Keratinocyte (primary cell): ENCODE data around the gene MAPK7. TPM values are rescaled to one million over a fixed set of nuclear protein-coding genes. Genes with fewer than 3 reads are reported as not detected.

Experiments
- DNase-seq: peaks from one replicate; pipeline ENCODE4 v3.0.0-alpha.2; 2011; ENCODE audit warnings: low read depth, missing footprints, low spot score
- FAIRE-seq: peaks from 2 replicates; lab custom pipeline; 2011; peaks lifted over from hg19 to GRCh38; lab: Jason Lieb, UNC
- H2AFZ ChIP-seq: 2 replicates; pipeline ENCODE4 v1.6.0; 2012; ENCODE audit warnings: low read length, control low read depth, inconsistent platforms; ENCODE audit not compliant: control insufficient read depth
- H3K27ac ChIP-seq: 2 replicates; pipeline ENCODE4 v1.5.1; 2011; ENCODE audit warnings: low read length; ENCODE audit not compliant: control insufficient read depth, insufficient read depth
- H3K27me3 ChIP-seq: 3 replicates; pipeline ENCODE4 v1.6.0; 2011; ENCODE audit warnings: low read length; ENCODE audit not compliant: control insufficient read depth, insufficient read depth; ENCODE audit errors: extremely low read depth
- H3K36me3 ChIP-seq, 2 experiments: 2 replicates in 1 of 2; 3 replicates in 1 of 2; pipeline ENCODE4 v1.5.1; 2011; ENCODE audit warnings: low read length in 2 of 2, mild to moderate bottlenecking in 1 of 2; ENCODE audit not compliant: control insufficient read depth in 2 of 2, insufficient read depth in 2 of 2; ENCODE audit errors: extremely low read depth in 1 of 2
- H3K4me1 ChIP-seq: 3 replicates; pipeline ENCODE4 v1.5.1; 2011; ENCODE audit warnings: low read length; ENCODE audit not compliant: control insufficient read depth, insufficient read depth; ENCODE audit errors: extremely low read depth
- H3K4me2 ChIP-seq: 3 replicates; pipeline ENCODE4 v1.6.0; 2011; ENCODE audit warnings: low read depth, low read length; ENCODE audit not compliant: control insufficient read depth, insufficient read depth; ENCODE audit errors: extremely low read depth
- H3K4me3 ChIP-seq, 3 experiments: fragments of 200-600 bp in 1 of 3; sonication (generic) in 1 of 3; 2 replicates in 2 of 3; 3 replicates in 1 of 3; pipeline ENCODE4 v1.5.1; 2011 to 2016; ENCODE audit warnings: low read length in 3 of 3, mild to moderate bottlenecking in 3 of 3, control low read depth in 2 of 3, inconsistent platforms in 1 of 3, low read depth in 1 of 3, mixed read lengths in 1 of 3, mixed run types in 1 of 3, moderate library complexity in 1 of 3; ENCODE audit not compliant: control insufficient read depth in 2 of 3, insufficient read depth in 2 of 3; ENCODE audit errors: extremely low read depth in 1 of 3
- H3K79me2 ChIP-seq: 2 replicates; pipeline ENCODE4 v1.6.0; 2012; ENCODE audit warnings: low read length; ENCODE audit not compliant: control insufficient read depth, insufficient read depth
- H3K9ac ChIP-seq: 3 replicates; pipeline ENCODE4 v1.6.0; 2011; ENCODE audit warnings: low read length; ENCODE audit not compliant: control insufficient read depth, insufficient read depth; ENCODE audit errors: extremely low read depth
- H3K9me1 ChIP-seq: 3 replicates; pipeline ENCODE4 v1.6.0; 2011; ENCODE audit warnings: low read length; ENCODE audit not compliant: control insufficient read depth, insufficient read depth; ENCODE audit errors: extremely low read depth
- H3K9me3 ChIP-seq: 2 replicates; pipeline ENCODE4 v1.5.1; 2012; ENCODE audit warnings: low read depth, low read length; ENCODE audit not compliant: control insufficient read depth
- H4K20me1 ChIP-seq: 3 replicates; pipeline ENCODE4 v1.6.0; 2011; ENCODE audit warnings: low read length; ENCODE audit not compliant: control insufficient read depth, insufficient read depth; ENCODE audit errors: extremely low read depth
- CTCF ChIP-seq, 3 experiments: IDR thresholded peaks in 1 of 3; conservative IDR thresholded peaks in 1 of 3; optimal IDR thresholded peaks in 1 of 3; 2 replicates in 2 of 3; 3 replicates in 1 of 3; pipeline versions ENCODE3 to v1.5.1; 2011; ENCODE audit warnings: low read length in 3 of 3, mild to moderate bottlenecking in 3 of 3, moderate library complexity in 2 of 3, control low read depth in 1 of 3, inconsistent platforms in 1 of 3; ENCODE audit not compliant: insufficient read depth in 2 of 3; ENCODE audit errors: extremely low read depth in 1 of 3
- EZH2 ChIP-seq: IDR thresholded peaks from one replicate; pipeline ENCODE4 v1.6.1; 2012; ENCODE audit warnings: inconsistent platforms, mild to moderate bottlenecking, low read length, moderate library complexity
- dilution Hi-C: fragments of 300-500 bp; cut with MboI; formaldehyde crosslinking; loops from one replicate; pipeline ENCODE4 v1.7.0; 2020; ENCODE audit warnings: low sequenced_read_pairs; ENCODE audit not compliant: extremely low pct_ligation_motif_present
- polyA plus RNA-seq, 5 experiments: library from polyadenylated mRNA; depleted of rRNA in 3 of 5; stranded (reverse) in 3 of 5; stranded (forward) in 1 of 5; unstranded in 1 of 5; fragments of >200 nt; gene quantifications; 1 replicate in 1 of 5; 2 replicates in 3 of 5; 3 replicates in 1 of 5; pipeline versions ENCODE4 v1.2.1 to v1.2.3, GENCODE V29; 2011 to 2012; ENCODE audit warnings: missing spikeins in 2 of 5, low read depth in 1 of 5, low replicate concordance in 1 of 5

The MAPK7 gene
- polyA plus RNA-seq, 1 donor (not counting 4 experiments of a cell fraction or from before 2014, with no cell fraction given) = 4.3 TPM

DNA sequence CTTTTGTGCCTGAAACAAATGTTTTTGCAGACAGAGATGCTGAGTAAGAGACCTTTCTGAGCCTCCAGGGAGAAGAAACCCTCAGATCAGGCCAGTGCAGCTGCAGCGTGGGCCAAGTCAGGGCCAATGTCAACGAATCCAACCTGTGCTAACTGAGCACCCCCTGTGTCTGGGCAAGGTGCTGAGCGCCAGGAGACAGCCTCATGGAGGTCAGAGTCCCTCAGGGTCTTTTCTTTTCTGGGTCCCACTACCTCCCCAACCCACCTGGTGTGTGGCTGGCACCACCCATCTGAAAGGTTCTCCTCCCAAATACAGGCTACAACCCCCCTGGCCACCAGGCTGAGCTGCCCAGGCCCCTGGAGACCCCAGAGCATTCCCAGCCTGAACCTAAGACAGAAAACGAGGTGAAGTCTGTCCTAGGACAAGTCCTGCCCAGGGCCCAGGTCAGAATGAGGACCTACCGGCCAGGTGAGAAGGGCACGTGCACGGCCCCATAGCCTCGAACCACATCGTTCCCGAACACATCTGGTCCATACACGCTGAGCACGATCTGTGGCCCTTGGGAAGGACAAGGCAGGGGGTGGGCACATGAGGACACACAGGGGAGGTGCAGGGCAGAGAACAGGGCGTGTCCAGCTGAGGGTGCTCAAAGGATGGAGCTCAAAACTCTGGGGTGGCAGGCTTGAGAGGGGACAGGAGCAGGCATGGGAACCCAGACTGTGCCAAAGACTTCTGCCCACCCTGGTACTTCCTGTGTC is 30.8 kb upstream of the MAPK7 start:
- no peak overlapping the region for H2AFZ ChIP-seq
- H3K9ac ChIP-seq = no peak overlapping the region
- H4K20me1 ChIP-seq = no peaks in the 10 kb centered on the region
- H3K4me3 ChIP-seq = no peak overlapping the region
- no peaks in the 10 kb centered on the region for H3K36me3 ChIP-seq
- H3K27me3 ChIP-seq = no peaks in the 10 kb centered on the region
- no peaks in the 10 kb centered on the region for H3K9me1 ChIP-seq
- dilution Hi-C loops = no loop called here
- no peak overlapping the region for H3K4me2 ChIP-seq
- no peak for FAIRE-seq
- TF ChIP-seq EZH2 = no peak
- no peak for TF ChIP-seq CTCF (optimal IDR thresholded peaks at IDR 0.05 in 1 of 3, IDR thresholded peaks at IDR 0.05 in 1 of 3, conservative IDR thresholded peaks at IDR 0.05 in 1 of 3; ENCODE audit: extremely low read depth in 1 of 3, insufficient read depth in 2 of 3, low read length in 3 of 3)
- no peak for DNase-seq
- H3K4me1 ChIP-seq = peaks cover 20% of the 10 kb centered on the region
- H3K27ac ChIP-seq = no peak overlapping the region
- H3K79me2 ChIP-seq = no peaks in the 10 kb centered on the region
- no peaks in the 10 kb centered on the region for H3K9me3 ChIP-seq

- no peak for DNase-seq
- dilution Hi-C loops = no loop called here
- H3K27ac ChIP-seq = no peak overlapping the region
Measured at GRCh38 chr17:19348081-19348650, 30.1 kb upstream of the MAPK7 start.

More at GRCh38 chr17:19348081-19348650, 30.1 kb upstream of the MAPK7 start:
- no peaks in the 10 kb centered on the region for H3K36me3 ChIP-seq
- H4K20me1 ChIP-seq = no peaks in the 10 kb centered on the region
- H3K4me2 ChIP-seq = no peak overlapping the region
- H3K9me1 ChIP-seq = no peaks in the 10 kb centered on the region
- no peaks in the 10 kb centered on the region for H3K27me3 ChIP-seq
- no peak for TF ChIP-seq CTCF (optimal IDR thresholded peaks at IDR 0.05 in 1 of 3, IDR thresholded peaks at IDR 0.05 in 1 of 3, conservative IDR thresholded peaks at IDR 0.05 in 1 of 3; ENCODE audit: extremely low read depth in 1 of 3, insufficient read depth in 2 of 3, low read length in 3 of 3)
- TF ChIP-seq EZH2 = no peak
- H3K4me3 ChIP-seq = no peak overlapping the region
- peaks cover 20% of the 10 kb centered on the region for H3K4me1 ChIP-seq
- H3K79me2 ChIP-seq = no peaks in the 10 kb centered on the region
- FAIRE-seq = no peak
- no peaks in the 10 kb centered on the region for H3K9me3 ChIP-seq
- H2AFZ ChIP-seq = no peak overlapping the region
- no peak overlapping the region for H3K9ac ChIP-seq
